GM18499 (cell line): ENCODE measurements around the gene ERN1.

Source experiments
- ATAC-seq: cut with Tn5 transposase; IDR thresholded peaks from one replicate; pipeline ENCODE4 v1.9.1; 2021; ENCODE audit warnings: moderate number of reproducible peaks; ENCODE audit not compliant: insufficient read depth, unreplicated experiment

Gene ERN1

DNA sequence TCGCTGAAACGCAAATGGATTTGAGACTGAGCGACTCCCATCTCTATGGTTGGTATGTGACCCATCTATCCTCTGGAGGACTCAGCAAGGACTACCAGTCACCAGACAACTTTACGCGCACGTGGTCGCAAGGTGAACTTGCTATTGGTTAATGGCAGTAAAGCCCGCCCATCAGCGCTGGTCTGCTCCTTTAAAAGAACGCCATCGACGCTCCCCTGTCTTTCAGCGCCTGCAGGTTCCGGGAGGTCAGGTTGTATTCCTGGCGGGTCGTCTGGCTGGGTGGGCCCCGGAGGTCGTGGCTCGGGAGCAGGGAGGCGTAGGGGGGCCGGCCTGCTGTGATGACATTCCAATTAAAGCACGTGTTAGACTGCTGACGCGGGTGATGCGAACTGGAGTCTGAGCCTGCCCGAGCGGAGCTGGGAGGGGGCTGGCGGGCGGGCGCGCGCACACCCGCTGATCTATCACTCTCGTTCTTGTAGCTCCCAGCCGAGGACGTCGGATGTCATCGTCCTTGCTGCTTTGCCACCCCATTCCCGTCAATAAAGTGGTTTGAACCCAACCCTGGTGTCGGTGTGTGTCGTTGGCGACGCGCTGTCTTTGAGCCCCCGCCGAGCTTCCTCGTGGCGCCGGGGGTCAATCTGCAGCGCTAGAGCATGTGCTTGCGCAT is 15.9 kb upstream of the ERN1 start:
- peak; percentile 89 for ATAC-seq

DNA sequence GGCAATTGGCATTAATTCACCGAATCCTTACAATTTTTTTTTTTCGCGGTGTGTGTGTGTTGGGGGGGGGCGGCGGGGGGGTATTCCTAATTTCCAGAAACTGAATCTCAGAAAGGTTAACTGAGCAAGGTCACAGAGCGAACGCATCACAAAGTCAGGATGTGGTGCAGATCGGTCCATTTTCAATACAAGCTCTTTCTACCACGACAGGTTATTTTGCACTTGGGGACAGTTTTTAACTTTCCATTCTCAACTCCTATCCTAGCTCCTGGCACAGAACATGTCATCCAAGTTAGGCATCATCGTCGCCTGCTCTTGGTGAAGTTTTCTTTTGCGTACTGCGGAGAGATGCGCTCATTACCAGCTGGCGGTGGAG is 15.4 kb upstream of the ERN1 start:
- ATAC-seq = peak; percentile 4

DNA sequence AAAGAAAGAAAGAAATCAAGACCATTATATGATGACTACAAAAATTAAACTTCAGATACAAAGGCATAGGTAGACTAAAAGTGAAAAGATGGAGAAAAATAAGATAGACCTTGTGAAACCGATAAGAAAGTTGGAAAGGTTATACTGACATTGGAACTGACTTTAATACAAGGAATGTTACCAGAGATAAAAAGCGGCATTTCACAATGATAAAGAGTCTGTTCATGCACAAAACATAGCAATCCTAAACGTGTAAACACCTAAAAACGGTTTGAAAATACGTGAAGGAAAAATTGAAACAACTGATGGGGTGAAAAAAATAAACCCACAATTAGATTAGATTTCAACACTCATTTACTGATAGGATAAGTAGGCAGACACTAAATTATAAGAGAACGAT is 9.6 kb upstream of the ERN1 start:
- no peak for ATAC-seq

GRCh38 chr17:64138441-64138840 is 8.5 kb upstream of the ERN1 start:
- no peak for ATAC-seq

- no peak for ATAC-seq
These were observed 5.1 kb upstream of the ERN1 start for GRCh38 chr17:64135000-64135399.

DNA sequence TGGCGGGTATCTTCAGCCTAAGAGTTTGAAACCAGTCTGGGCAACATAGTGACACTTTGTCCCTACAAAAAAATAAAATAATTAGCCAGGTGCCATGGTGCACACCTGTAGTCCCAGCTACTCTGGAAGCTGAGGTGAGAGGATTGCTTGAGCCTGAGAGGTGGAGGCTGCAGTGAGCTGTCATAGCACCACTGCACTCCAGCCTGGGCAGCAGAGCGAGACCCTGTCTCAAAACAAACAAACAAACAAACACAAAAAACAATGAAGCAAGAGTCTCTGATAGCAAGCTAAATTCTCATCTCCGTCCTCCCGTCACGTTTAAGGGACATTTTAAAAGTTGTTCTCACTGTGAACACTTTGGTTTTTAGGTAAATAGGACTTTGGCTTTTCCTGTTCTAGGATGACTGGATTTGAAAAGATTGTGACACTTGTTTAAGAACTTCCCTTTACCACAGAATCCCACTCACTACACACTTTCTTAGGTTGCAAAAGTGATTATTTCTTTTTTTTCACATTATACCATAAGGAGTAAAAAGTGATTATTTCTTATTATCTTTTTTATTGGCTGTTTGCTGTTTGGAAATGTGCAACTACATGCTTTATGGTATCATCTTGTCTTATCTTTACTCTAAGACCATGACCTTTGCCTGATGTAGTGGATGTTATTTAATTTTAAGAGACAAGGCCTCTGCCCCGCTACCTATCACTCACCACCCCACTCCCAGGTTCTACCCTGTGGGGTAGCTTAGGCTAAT is 4.4 kb upstream of the ERN1 start:
- no peak for ATAC-seq

- ATAC-seq = no peak
These were observed 3.7 kb upstream of the ERN1 start for GRCh38 chr17:64133546-64134215.

GRCh38 chr17:64131606-64132270 is 1.8 kb upstream of the ERN1 start:
- ATAC-seq = no peak

DNA sequence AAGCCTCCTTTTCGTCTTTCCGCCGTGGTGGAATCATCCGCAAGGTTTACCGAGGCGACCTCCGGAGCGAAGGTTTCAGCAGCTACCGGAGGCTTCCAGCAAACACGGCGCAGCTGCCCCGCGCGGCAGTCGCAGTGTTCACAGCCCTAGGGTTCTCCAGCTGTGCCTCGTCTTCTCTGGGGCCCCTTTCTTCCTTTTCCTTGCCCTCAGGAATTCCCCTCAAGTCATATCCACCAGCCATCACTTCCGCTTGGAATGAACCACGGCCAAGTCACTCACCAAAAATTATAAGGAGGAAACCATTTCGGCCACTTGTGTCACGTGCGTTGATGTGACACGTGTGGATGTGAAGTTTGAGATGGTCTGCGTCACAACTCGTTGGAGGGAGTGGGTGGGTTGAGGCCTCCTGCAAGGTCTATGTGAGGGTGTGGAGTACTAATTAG is 636 bp upstream of the ERN1 start:
- ATAC-seq = peak; percentile 17

- ATAC-seq = no peak
These were observed 504 bp downstream of the ERN1 start for GRCh38 chr17:64129515-64129764.

GRCh38 chr17:64128787-64129514 is 993 bp downstream of the ERN1 start:
- ATAC-seq = no peak

- ATAC-seq = no peak
These were observed 3.0 kb downstream of the ERN1 start for GRCh38 chr17:64126918-64127317.

DNA sequence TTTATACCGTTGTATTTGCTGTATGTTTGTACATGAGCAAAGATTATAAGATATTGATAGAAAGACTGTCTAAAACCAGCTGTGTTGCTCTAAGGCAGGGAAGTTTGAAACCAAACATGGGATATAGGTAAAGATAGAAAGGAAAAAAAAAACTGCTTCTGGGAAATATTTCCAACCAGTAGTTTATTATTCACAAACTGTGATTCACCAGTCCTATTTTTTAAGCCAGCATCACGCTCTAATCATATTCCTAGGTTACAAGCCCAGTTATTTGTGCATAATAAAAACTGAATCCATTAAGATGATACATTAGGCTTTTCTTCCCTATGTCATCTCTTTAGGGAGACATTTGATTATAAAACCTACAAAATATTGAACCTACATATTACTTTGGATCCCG is 4.0 kb downstream of the ERN1 start:
- no peak for ATAC-seq

- ATAC-seq = no peak
These were observed 5.3 kb downstream of the ERN1 start for GRCh38 chr17:64124609-64125008.

- no peak for ATAC-seq
These were observed 6.8 kb downstream of the ERN1 start for GRCh38 chr17:64123114-64123513.

DNA sequence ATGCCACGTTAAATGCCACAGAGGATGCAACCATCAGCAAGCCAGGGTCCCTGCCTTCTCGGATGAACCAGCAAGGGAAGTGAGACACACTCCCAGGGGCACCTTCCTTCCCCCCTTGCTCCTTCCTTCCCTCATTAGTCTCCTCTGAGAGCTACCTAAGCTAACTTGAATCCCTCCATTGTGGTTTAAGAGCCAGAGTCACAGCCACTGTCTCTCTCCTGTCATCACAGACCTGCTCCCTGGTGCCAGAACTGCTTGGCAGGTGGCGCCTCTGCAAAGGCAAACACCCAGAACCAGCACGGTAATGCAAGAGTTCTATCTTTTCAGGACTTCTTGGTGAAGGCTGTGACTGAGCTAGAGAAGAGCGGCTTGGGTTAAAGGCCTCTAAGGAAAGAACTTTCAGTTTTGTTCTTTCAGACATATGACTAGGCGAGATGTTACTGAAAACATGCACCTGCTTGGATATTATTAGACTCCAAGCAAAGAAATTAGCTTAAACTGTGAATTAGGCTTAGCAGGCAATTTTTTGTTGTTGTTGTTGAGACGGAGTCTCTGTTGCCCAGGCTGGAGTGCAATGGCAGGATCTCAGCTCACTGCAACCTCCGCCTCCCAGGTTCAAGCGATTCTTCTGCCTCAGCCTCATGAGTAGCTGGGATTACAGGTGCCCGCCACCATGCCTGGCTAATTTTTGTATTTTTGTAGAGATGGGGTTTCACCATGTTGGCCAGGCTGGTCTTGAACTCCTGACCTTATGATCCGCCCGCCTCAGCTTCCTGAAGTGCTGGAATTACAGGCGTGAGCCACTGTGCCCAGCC is 8.8 kb downstream of the ERN1 start:
- peak; percentile 61 for ATAC-seq

DNA sequence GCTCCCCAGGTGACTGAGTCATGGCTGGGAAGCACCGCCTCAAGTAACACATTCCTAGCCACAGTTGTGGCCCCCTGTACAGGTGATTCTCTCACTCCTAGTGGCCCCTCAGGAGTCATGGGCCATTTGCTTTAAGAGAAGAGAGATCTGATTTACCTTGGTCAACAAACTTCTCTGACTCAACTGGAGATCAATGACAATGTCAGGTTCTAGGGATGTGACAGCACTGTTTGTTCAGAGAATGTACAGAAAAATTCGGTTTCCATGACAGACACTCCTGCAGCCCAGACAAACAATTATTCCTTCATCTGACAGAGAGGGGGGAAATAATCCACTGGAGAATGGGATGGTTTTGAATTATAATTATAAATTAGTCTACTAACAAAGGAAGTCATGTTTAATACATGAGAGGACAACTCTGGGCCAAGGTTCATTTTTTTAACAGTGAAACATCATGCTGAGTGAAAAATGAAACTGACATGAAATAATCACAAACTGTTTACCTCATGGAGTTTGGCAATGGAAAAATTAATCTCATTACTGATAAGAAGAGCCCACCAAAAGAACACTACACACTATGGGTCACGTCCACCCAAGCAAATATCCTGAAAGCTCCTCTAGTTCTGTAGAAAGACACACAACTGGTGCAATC is 9.7 kb downstream of the ERN1 start:
- no peak for ATAC-seq

DNA sequence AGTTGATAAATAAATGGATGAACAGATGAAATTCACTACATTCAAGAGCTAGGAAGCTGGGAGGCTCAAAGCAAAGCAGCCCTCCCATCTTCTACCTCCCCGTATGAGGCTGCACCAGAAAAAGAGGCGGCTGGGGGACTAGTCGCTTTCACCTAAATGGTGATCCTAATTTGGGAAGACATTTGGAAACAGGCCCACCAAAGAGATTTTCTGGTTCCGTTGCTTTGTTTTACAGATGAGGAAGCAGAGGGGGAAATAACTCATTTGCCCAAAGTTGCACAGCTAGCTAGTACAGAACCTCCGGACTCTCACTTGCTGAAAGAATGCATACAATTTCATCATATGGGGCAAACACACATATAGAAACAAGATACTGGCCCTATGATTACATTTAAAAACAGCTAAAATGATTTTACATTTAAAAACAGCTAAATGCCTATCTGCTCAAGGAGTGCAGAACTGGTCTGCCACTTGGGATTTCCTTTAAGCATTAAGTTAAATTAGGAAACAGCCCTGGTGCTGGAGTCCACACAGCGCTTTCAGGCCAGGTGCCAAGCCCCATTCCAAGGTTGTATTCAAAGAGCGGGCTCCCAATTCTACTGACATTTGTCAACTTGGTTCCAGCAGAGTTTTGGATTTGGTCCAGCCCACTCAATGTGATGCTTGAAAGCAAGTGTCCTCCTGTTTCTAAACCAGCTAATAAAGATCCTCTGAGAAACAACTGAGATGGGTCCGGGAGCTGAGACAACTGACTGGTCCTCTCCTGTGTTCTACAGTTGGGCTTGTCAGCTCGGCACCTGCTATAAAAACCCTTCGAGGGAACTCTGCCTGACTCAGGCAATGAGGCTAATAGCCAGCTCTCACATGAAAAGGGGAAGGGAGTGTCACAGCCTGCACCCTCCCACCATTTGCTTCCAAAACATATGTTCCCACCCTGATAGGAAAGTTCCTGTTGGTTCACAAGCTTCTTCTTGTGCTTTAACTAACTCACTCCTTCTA is 11.7 kb downstream of the ERN1 start:
- no peak for ATAC-seq
